ENCODE measurements around the gene GAS2L1. TPM values are rescaled to one million over a fixed set of nuclear protein-coding genes. Genes with fewer than 3 reads are reported as not detected.

GAS2L1 gene
- total RNA-seq, 1 donor, result 11.6 TPM

GRCh38 chr22:29330291-29330690 is 23.8 kb downstream of the GAS2L1 start:
- H3K79me2 ChIP-seq (ENCODE audit: insufficient read depth, low read length), result no peaks in the 10 kb centered on the region
- no peak overlapping the region for H3K4me2 ChIP-seq (ENCODE audit: insufficient read depth, low read length)
- H4K20me1 ChIP-seq (ENCODE audit: insufficient read depth, low read length), result peaks cover 3% of the 10 kb centered on the region
- peaks cover 13% of the 10 kb centered on the region for H3K36me3 ChIP-seq (ENCODE audit: insufficient read depth, low read length)
- no peaks in the 10 kb centered on the region for H3K9me3 ChIP-seq (ENCODE audit: low read depth, low read length)
- no peaks in the 10 kb centered on the region for H3K4me1 ChIP-seq (ENCODE audit: insufficient read depth, low read length)
- no peak overlapping the region for H3K27ac ChIP-seq (ENCODE audit: low read depth, low read length)
- TF ChIP-seq CTCF (IDR thresholded peaks at IDR 0.05; ENCODE audit: extremely low read depth, low read depth, low read length), result no peak
- H3K27me3 ChIP-seq (ENCODE audit: insufficient read depth, low read length), result no peaks in the 10 kb centered on the region
- peak; percentile 78 for DNase-seq (ENCODE audit: insufficient read length, low spot score, missing footprints)
- no peak overlapping the region for H3K4me3 ChIP-seq (ENCODE audit: insufficient read depth, low read length)
- H2AFZ ChIP-seq (ENCODE audit: low read length), result no peak overlapping the region

- Histone ChIP-seq H3K27me3 (ENCODE audit: insufficient read depth, low read length) (no peaks in the 10 kb centered on the region), H4K20me1 (ENCODE audit: insufficient read depth, low read length) (peaks cover 3% of the 10 kb centered on the region), H3K4me2 (ENCODE audit: insufficient read depth, low read length) (no peak overlapping the region), H3K79me2 (ENCODE audit: insufficient read depth, low read length) (no peaks in the 10 kb centered on the region), H2AFZ (ENCODE audit: low read length) (no peak overlapping the region), H3K9me3 (ENCODE audit: low read depth, low read length) (no peaks in the 10 kb centered on the region), H3K36me3 (ENCODE audit: insufficient read depth, low read length) (peaks cover 13% of the 10 kb centered on the region), H3K4me3 (ENCODE audit: insufficient read depth, low read length) (no peak overlapping the region), H3K27ac (ENCODE audit: low read depth, low read length) (no peak overlapping the region), H3K4me1 (ENCODE audit: insufficient read depth, low read length) (no peaks in the 10 kb centered on the region)
- no peak for TF ChIP-seq CTCF (IDR thresholded peaks at IDR 0.05; ENCODE audit: extremely low read depth, low read depth, low read length)
- DNase-seq (ENCODE audit: insufficient read length, low spot score, missing footprints), result peak; percentile 91
These were observed 24.3 kb downstream of the GAS2L1 start for GRCh38 chr22:29330753-29331152.

- Histone ChIP-seq H3K27me3 (ENCODE audit: insufficient read depth, low read length) (no peaks in the 10 kb centered on the region), H3K27ac (ENCODE audit: low read depth, low read length) (no peak overlapping the region), H3K79me2 (ENCODE audit: insufficient read depth, low read length) (no peaks in the 10 kb centered on the region), H3K36me3 (ENCODE audit: insufficient read depth, low read length) (peaks cover 17% of the 10 kb centered on the region), H2AFZ (ENCODE audit: low read length) (no peak overlapping the region), H4K20me1 (ENCODE audit: insufficient read depth, low read length) (peaks cover 3% of the 10 kb centered on the region), H3K4me3 (ENCODE audit: insufficient read depth, low read length) (no peak overlapping the region), H3K4me2 (ENCODE audit: insufficient read depth, low read length) (no peak overlapping the region), H3K4me1 (ENCODE audit: insufficient read depth, low read length) (no peaks in the 10 kb centered on the region), H3K9me3 (ENCODE audit: low read depth, low read length) (no peaks in the 10 kb centered on the region)
- DNase-seq (ENCODE audit: insufficient read length, low spot score, missing footprints), result peak; percentile 78
- TF ChIP-seq CTCF (IDR thresholded peaks at IDR 0.05; ENCODE audit: extremely low read depth, low read depth, low read length), result no peak
These were observed 24.8 kb downstream of the GAS2L1 start for GRCh38 chr22:29331213-29331612.

- peak; percentile 69 for DNase-seq (ENCODE audit: insufficient read length, low spot score, missing footprints)
- Histone ChIP-seq H2AFZ (ENCODE audit: low read length) (no peak overlapping the region), H3K27me3 (ENCODE audit: insufficient read depth, low read length) (no peaks in the 10 kb centered on the region), H3K4me3 (ENCODE audit: insufficient read depth, low read length) (no peak overlapping the region), H3K4me1 (ENCODE audit: insufficient read depth, low read length) (no peaks in the 10 kb centered on the region), H3K79me2 (ENCODE audit: insufficient read depth, low read length) (no peaks in the 10 kb centered on the region), H3K4me2 (ENCODE audit: insufficient read depth, low read length) (no peak overlapping the region), H3K36me3 (ENCODE audit: insufficient read depth, low read length) (peaks cover 19% of the 10 kb centered on the region), H3K9me3 (ENCODE audit: low read depth, low read length) (no peaks in the 10 kb centered on the region), H4K20me1 (ENCODE audit: insufficient read depth, low read length) (peaks cover 3% of the 10 kb centered on the region), H3K27ac (ENCODE audit: low read depth, low read length) (no peak overlapping the region)
- TF ChIP-seq CTCF (IDR thresholded peaks at IDR 0.05; ENCODE audit: extremely low read depth, low read depth, low read length), result no peak
These were observed 25.3 kb downstream of the GAS2L1 start for GRCh38 chr22:29331658-29332300.
